GM18505 (cell line): Measurements from ENCODE around the gene ACTN4.
A peak's percentile ranks its signal among the peaks of the same experiment; 100 is the strongest.

Experiments used
- ATAC-seq: cut with Tn5 transposase; IDR thresholded peaks from one replicate; pipeline ENCODE4 v1.9.1; 2021; ENCODE audit not compliant: unreplicated experiment
- POLR2A ChIP-seq: IDR thresholded peaks from 4 replicates; pipeline ENCODE4 v1.6.1; 2011; ENCODE audit warnings: borderline replicate concordance; ENCODE audit not compliant: insufficient read depth, insufficient read length; ENCODE audit errors: extremely low read depth

ACTN4 gene

DNA sequence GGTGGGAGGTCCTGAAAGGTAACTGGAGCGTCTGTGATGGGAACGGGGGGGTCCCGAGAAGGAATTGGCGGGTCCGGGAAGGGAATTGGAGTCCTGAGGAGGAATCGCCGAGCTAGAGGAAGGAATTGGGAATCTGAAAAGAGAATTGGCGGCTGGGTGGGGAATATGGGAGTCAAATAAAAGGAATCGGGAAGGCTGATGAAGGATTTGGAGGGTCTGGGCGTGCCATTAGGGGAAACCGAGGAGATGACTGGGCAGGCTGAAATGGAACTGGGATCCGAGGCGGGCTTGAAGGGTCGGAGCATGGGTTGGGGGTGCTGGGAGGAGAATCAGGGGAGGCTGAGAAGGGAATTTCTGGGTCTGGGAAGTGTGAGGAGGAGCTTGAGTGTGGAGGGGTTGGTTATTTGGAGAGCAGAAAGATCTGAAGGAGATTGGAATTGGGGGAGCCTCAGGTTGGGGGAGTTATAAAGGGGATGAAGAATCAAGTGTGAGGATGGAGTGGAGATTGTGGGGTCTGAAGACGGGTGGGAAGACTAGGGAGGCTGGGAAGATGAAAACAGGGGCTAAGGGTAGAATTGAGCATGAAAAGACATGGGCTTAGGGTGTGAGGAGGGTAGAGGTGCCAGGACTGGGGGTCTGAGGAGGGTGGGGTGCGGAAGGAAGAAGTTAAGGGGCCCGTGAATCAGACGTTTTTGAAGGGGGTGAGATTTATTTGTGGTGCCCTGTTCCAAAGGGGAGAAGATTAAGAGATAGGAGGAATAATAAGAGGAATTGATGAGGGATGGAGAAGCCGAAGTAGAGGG is 718 bp downstream of the ACTN4 start:
- ATAC-seq = no peak
- TF ChIP-seq POLR2A = no peak

DNA sequence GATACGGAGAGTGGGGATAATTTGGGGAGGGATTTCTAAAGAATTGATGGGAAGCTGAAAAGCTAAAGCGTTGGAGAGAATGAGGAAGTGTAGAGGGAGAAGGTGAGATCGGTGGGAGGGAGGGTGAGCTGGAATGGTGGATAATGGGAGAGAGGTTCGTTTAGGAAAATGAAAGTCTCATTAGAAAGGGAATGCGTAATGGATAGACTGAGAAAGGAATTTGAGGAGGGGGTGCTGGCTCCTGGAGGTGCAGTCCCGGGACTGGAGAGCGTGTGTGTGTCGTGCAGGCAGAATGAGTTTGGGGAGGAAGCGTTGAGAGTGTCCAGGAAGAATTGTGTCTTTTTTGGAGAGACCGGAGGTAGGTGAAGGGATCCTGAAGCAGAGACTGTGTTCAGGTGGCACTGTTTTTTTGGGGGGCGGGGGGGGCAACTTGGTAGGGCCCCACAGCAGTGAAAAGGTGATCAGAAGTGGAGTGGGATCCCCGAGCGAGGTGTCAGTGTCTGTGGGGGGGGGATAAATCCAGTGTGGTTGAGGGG is 1.4 kb downstream of the ACTN4 start:
- no peak for TF ChIP-seq POLR2A
- no peak for ATAC-seq

DNA sequence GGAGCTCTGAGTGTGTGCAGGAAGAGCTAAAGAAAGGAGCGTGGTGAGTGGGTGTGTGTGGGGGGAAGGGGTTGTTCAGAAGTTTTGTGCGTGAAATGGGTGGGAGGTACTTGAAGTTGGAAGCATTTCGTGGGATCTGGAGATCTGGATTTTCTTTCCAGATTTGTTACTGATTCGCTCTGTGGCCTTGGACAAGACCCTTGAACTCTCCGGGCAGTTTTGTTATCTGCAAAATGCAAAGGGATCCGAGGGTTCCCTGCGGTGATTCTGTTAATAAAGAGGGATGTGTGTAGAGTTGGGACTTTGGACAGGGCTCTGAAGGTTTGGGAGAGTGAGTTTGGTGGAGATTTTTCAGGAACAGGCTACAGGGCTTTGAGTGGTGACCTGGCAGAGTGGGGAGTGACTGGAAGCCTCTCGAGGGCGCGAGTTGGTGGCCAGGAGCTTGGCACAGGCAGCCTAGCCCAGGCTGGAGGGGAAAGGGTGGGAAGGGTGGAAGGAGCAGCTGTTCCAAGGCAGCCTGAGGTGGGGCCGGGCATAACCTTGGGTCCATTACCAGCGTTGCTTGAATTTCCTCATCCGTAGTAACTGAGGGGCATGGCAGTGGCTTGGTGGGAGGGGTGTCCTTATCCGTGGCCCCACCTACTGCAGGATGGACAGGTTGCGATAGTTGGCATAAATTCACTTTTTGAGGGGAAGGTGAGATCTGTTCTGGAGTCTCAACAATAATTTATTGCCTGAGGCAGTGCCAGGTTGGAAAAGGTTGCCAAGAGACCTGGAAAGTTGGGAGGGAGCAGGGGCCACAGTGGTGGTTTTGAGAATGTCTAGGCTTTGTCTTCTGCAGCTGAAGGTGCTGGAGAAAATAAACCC is 2.1 kb downstream of the ACTN4 start:
- ATAC-seq = no peak
- peak; percentile 8 for TF ChIP-seq POLR2A

DNA sequence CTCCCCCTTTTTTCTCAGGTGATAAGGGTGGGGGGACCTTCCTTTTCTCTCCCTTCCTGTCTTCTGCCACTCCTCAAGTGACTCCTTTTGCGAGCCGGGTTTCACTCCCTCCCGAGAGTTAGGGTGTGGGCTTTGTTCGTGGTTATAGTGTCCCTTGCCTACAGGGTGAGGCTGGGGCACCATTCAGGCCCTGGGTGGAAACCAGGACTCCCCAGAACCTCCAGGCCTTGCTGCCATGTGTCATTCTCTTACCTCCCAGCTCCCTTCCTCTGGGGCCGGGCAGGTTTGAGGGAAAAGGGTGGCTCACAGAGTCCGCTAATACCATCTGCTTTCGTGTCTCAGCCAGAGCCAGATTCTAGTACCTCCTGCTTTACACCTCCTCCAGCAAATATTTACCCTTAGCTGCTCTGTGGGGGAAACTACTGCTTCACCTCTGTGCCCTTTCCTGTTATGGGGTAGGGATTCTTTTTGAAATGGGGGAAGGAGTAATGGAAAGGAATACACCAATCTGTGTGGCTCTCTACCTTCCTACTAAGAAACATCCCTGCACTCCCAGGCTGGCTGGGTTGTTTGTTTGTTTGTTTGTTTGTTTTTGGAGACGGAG is 2.8 kb downstream of the ACTN4 start:
- no peak for TF ChIP-seq POLR2A
- ATAC-seq = no peak

DNA sequence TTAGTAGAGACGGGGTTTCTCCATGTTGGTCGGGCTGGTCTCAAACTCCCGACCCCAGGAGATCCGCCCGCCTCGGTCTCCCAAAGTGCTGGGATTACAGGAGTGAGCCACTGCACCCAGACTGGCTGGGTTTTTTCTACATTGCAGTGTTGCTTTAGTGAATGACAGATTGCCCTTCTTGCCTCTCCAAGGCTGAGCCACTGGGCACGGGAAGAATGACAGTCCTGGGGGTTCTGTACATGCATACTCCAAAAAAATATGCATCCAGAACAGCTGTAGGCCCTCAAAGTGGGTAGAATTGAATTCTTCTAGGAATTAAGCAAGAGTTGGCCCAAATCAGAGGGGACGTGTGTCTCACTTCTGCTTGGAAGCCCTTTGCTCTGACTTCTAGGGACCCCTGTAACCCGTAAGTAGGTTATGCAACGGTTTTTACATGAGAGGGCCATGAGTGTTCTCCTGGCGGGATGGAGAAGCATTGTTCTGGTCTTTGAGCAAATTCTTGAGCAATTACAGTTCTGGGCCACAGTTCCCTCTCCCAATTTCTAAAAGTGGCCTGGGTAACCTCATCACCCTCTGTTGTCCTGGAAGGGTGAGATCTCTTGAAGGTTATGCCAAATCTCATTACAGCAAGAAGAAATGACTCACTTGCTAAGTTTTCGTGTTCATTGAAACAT is 3.6 kb downstream of the ACTN4 start:
- ATAC-seq = no peak
- no peak for TF ChIP-seq POLR2A

DNA sequence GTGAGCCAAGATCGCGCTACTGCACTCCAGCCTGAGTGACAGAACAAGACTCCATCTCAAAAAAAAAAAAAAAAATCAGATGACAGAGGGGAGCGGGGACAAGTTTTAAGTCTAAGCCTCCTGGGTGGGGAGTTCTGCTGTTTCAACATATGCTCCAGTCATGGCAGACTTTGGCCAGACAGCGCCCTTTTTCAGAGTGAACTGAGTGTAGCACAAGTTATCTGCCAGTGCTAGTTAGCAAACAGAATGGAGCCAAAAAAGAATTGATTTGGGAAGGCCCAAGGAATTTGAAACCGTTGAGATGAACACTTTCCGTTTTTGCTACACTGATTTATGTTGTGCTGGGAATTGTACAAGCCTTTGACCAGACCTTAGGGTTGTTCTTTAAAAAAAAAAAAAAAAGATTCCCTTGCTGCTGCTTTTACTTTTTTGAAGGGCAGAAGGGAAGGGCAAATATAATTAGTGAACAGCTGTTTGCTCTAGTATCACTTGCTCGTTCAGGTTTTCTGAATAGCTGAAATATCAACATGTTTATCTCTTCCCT is 5.7 kb downstream of the ACTN4 start:
- no peak for ATAC-seq
- no peak for TF ChIP-seq POLR2A

DNA sequence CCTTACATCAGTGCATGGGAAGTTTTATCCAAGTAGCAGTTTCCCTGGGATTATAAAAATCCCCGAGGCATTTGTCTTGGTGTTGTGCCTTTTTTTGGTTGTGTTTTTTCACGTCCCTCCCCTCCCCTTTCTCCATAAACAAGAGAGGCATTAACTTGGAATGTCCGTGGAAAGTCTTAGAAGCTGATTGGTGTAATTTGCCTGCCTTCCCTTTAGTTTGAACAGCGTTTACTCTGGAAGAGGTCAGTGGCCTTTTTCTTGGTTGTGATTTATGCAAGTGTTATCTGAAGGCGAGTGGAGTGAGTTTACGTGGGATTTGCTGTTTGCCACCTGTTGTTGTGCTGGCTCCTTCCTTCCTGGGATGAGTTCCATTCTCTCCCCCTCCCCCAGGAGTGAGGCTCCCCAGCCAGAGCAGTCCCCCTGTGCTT is 7.2 kb downstream of the ACTN4 start:
- TF ChIP-seq POLR2A = no peak
- ATAC-seq = no peak

DNA sequence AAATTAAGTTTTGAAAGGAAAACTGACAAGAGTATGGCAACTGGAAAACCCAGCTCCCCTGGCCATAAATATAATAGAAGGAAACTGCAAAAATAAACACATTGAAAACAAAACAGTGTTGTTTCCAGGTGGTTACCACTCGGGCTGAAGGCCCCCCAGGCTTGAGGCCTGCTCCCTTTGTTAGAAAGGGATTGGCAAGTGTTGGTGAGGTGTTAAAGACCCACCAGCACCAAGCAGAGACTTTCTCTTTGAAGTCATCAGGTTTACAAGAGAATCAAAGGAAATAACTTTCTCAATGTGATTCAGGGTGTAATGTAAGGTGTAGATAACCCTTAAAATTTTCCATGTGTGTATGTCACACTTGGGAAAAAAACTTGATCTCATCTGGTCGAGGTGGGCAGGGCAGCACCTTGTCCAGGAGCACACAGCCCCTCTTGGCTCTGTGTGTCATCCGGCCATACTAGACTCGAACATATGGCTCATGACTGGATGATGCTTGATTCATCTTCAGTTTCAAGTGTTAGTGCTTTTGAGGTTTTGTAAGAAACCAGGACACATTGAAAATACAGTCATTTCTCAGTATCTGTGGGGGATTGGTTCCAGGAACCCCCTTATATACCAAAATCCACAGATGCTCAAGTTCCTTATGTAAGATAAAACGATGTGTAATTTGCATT is 7.8 kb downstream of the ACTN4 start:
- TF ChIP-seq POLR2A = no peak
- no peak for ATAC-seq

DNA sequence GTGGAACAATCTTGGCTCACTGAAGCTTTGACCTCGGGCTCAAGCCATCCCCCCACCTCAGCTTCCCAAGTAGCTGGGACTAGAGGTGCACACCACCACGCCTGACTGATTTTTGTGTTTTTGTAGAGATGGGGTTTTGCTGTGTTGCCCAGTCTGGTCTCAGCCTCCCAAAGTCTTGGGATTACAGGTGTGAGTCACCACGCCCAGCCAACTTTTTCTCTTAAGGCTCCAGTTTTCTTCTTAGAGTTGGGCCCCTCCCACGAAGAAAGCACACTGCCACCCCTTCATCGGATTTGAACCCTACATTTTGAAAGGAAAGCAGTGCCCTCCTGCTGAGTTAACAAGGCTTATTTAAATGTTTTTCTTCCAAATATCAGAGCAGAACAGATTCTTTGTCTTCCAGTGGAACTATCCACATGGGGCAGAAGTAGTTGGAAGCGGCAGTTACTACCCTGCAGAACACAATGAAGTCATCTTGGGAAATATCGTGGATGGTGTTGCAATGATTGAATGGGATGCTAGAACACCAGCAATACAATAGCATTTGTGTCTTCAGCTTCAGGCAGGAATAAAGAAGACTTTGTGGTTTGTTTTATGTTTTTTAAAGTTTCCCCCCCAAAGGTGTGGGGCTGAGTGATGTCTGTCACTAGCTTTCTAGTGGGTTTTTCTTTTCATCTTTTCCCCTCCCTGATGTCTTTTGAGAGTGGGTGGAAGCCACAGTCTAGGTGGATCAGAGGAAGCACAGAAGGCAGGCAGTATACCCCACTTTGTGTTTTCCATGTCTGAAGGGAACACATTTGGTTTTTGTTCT is 8.9 kb downstream of the ACTN4 start:
- ATAC-seq = no peak
- no peak for TF ChIP-seq POLR2A

DNA sequence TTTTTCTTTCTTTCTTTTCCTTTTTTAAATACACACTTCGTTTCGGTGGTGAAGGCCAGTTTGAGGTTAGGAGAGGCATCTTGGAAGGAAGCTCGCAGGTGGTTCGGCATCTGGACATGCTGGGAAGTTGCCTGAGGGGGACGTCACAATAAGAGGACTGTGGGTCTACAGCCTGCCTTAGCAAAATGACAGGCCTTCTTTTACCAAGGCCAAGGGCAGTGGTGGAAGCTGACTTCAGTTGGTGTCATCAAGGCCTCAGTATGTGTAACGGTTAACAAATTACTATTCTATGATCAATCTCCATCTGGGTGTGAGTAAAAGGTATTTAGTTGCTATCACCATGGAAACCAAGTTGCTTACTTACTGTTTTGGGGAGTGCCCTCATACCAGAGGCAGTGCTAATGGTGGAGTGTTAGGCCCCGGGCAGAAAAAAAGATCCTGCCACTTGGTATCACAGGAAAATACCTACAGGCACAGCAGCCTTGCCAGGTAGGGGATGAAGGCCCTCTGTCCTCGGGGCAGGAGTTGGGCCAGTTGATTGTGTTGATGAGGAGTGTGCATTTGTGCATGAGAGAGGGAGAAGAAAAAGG is 10.3 kb downstream of the ACTN4 start:
- ATAC-seq = no peak
- TF ChIP-seq POLR2A = no peak
